A673 (cell line): ENCODE results near the gene KRTAP5-1.

Experiments used
- CTCF ChIP-seq: fragments of 300-800, 200-600 bp; sonication (generic); conservative IDR thresholded peaks from 2 replicates; pipeline ENCODE4 v1.5.1; 2017; ENCODE audit warnings: low read depth, mild to moderate bottlenecking, antibody characterized with exemption, low read length, moderate library complexity, mixed read lengths
- EZH2 ChIP-seq: fragments of 200-600 bp; sonication (generic); IDR thresholded peaks from 2 replicates; pipeline ENCODE4 v1.6.1; 2017; ENCODE audit warnings: borderline replicate concordance, low read depth, mild to moderate bottlenecking, mixed read lengths, antibody characterized with exemption, low read length; ENCODE audit not compliant: poor library complexity, severe bottlenecking

GRCh38 chr11:1555713-1556153 is 29.4 kb downstream of the KRTAP5-1 start:
- TF ChIP-seq CTCF (no peak), EZH2 (no peak)
